Muscle of arm (tissue), 12 donors: ENCODE results near the gene BABAM2. TPM values are rescaled to one million over a fixed set of nuclear protein-coding genes. Genes with fewer than 3 reads are reported as not detected.

ENCODE experiments used
- DNase-seq: peaks from one replicate; pipeline ENCODE4 v3.0.0-alpha.2; 2013
- polyA plus RNA-seq, 12 donors: library from polyadenylated mRNA; unstranded; fragments of 120-200 nt; gene quantifications; one replicate each; pipeline ENCODE4 v1.2.1, GENCODE V29; 2013; ENCODE audit not compliant: insufficient read length in 12 of 12

BABAM2 gene
- polyA plus RNA-seq, 12 donors: 23.2 to 30.5 (median 24.7) TPM; not detected in 1

GRCh38 chr2:28277466-28277865 lies 386.9 kb downstream of the BABAM2 start:
- DNase-seq: no peak

GRCh38 chr2:28279371-28279770 lies 388.8 kb downstream of the BABAM2 start:
- DNase-seq: no peak

GRCh38 chr2:28280619-28281018 lies 390.1 kb downstream of the BABAM2 start:
- DNase-seq: no peak

GRCh38 chr2:28281739-28282138 lies 391.2 kb downstream of the BABAM2 start:
- DNase-seq: no peak

- DNase-seq: no peak
These were observed 391.7 kb downstream of the BABAM2 start for GRCh38 chr2:28282248-28282647.

GRCh38 chr2:28282861-28283646 lies 392.5 kb downstream of the BABAM2 start:
- no peak for DNase-seq

GRCh38 chr2:28283861-28284260 lies 393.3 kb downstream of the BABAM2 start:
- no peak for DNase-seq

GRCh38 chr2:28286678-28287077 lies 396.1 kb downstream of the BABAM2 start:
- DNase-seq: no peak

GRCh38 chr2:28287256-28287915 lies 396.9 kb downstream of the BABAM2 start:
- no peak for DNase-seq

- no peak for DNase-seq
These were observed 398.1 kb downstream of the BABAM2 start for GRCh38 chr2:28288620-28289019.

- no peak for DNase-seq
These were observed 401.4 kb downstream of the BABAM2 start for GRCh38 chr2:28291811-28292440.

- no peak for DNase-seq
These were observed 402.0 kb downstream of the BABAM2 start for GRCh38 chr2:28292491-28292890.

GRCh38 chr2:28293416-28293815 lies 402.9 kb downstream of the BABAM2 start:
- no peak for DNase-seq

GRCh38 chr2:28294451-28294850 lies 403.9 kb downstream of the BABAM2 start:
- DNase-seq: no peak

- DNase-seq: no peak
These were observed 405.7 kb downstream of the BABAM2 start for GRCh38 chr2:28296243-28296642.

- no peak for DNase-seq
These were observed 406.4 kb downstream of the BABAM2 start for GRCh38 chr2:28296904-28297303.

GRCh38 chr2:28297531-28297930 lies 407.0 kb downstream of the BABAM2 start:
- DNase-seq: no peak

- no peak for DNase-seq
These were observed 407.9 kb downstream of the BABAM2 start for GRCh38 chr2:28298406-28298805.

- peak; percentile 15 for DNase-seq
These were observed 410.2 kb downstream of the BABAM2 start for GRCh38 chr2:28300485-28301341.

GRCh38 chr2:28305202-28305601 lies 414.7 kb downstream of the BABAM2 start:
- DNase-seq: no peak

GRCh38 chr2:28310107-28310506 lies 419.6 kb downstream of the BABAM2 start:
- no peak for DNase-seq

GRCh38 chr2:28311660-28312249 lies 421.2 kb downstream of the BABAM2 start:
- DNase-seq: no peak
